HTERT RPE-1 (cell line): Measurements from ENCODE around the gene PDE4A.
"Not testable (repeated sequence)": the region's sequence is repeated elsewhere in the genome, so short reads cannot be mapped to it uniquely, and the experiment has no call there.

Experiments
- in situ Hi-C: fragments of 300-500 bp; cut with MboI; formaldehyde crosslinking; loops from 4 replicates; pipeline ENCODE4 v1.14.3; 2020; ENCODE audit warnings: low sequenced_read_pairs

PDE4A gene

GRCh38 chr19:10403137-10404021 is 17.0 kb upstream of the PDE4A start, which contains the start of gene CDC37:
TSS of gene CDC37 (minus strand) at chr19:10403542. CDS start at chr19:10403479, 63 bp downstream.
- in situ Hi-C loops = no loop called here

DNA sequence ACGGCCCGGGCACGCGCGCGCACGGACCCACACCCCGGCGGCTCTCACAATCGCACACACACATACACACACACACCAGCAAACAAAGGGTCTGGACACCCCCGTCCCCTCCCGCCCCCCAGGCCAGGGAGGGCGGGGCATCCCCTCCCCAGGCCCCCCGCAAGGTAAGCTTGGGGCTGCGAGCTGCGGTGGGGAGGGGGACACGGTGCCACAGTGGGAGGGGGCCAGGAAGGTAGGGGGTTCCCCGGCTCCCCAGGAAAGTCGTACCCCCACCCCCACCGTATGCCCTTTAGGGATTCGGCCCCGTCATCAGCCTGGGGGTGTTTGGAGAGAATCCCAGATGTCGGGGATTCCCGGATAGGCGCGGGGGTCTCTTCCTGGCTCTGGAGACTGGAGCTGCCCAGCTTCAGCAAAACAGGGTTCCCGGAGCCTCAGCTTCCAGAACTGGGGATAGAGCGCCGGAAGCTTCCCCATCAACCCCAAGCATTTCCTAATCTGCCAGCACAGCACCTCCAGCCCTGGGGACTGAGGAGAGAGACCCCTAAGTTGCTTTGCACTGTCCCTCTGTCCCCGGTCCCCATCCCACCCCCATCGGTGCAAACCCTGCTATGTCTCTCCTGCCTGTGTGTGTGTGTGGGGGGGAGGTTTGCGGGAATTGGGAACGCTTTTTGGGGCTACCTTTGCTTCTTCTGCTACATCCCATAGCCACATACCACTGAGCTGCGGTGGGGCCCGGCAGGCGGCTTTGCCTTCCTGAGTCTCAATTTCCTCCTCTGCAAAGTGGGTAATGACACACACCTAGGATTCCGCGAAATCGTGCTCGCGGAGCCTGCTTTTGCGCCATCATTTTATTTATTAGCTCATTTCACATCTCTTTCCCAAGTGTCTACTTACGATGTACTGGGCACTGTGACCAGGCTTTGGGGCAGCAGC is 15.2 kb upstream of the PDE4A start:
- in situ Hi-C loops = no loop called here

- in situ Hi-C loops = no loop called here
These were observed 14.1 kb upstream of the PDE4A start for GRCh38 chr19:10406191-10406590.

DNA sequence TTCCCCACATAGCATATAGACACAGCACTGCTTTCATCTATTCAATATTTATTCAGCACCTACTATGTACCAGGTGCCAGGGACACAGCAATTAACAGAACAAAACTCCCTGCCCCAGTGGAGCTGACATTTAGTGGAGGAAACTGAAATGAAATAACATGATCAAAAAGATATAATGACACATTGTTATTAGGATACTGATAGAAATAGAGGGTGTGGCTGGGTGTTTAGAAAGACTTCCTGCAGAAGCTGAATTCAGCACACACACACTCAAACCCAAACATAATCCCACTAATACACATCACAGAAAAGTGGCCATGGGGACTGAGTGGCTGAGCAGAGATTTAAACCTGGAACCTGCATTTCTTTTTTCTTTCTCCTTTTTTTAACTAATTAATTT is 13.2 kb upstream of the PDE4A start:
- in situ Hi-C loops = no loop called here

GRCh38 chr19:10408511-10409283 is 11.6 kb upstream of the PDE4A start:
- in situ Hi-C loops = no loop called here

- in situ Hi-C loops = not testable (repeated sequence)
These were observed 9.1 kb upstream of the PDE4A start for GRCh38 chr19:10411224-10411623.

GRCh38 chr19:10412257-10412977 is 7.9 kb upstream of the PDE4A start:
- in situ Hi-C loops = no loop called here

GRCh38 chr19:10416083-10416379 is 4.3 kb upstream of the PDE4A start:
- in situ Hi-C loops = no loop called here

DNA sequence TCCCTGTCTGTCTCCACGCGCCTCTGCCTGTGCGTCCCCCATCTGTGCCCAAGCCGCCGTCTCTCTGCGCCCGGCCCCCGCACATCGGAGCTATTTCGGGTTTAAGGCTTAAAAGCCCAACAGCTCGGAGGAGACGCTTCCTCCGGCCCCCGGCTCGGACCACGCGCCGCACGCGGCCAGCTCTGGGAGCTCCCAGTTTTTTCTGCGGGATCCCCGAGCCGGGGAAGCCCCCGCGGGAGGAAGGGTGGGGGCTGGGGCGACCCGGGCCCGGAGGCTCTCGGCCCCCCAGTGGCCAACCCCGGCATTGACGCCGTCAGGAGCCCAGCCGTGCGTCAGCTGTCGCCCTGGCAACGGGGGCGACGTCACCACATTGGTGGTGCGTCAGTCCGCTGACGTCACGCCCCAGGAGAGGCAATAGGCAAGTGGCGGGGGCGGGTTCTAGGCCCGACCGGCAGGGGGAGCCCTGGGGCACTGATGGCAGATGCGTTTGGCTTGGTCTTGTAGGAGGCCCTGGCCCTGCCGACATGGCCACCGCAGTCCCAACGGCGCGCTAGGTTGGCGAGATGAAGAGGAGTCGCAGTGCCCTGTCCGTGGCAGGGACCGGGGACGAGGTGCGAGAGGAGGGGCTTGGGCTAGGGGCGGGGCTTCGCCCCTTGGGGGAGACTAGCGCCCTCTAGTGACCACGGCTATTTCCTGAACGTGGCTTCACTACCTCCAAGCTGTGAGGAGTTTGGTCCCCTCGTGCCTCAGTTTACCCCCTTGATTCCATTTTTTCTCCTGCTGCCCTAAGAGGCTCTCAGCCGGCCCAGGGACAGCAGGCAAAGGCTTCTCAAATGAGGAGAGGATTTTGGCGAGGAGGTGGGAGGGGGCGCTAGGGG is 3.7 kb upstream of the PDE4A start:
- in situ Hi-C loops = no loop called here

GRCh38 chr19:10417541-10418234 is 2.6 kb upstream of the PDE4A start:
- in situ Hi-C loops = no loop called here

GRCh38 chr19:10418235-10418484 is 2.2 kb upstream of the PDE4A start:
- in situ Hi-C loops = no loop called here

GRCh38 chr19:10418485-10419199 is 1.7 kb upstream of the PDE4A start:
- in situ Hi-C loops = no loop called here

- in situ Hi-C loops = no loop called here
These were observed 1.1 kb upstream of the PDE4A start for GRCh38 chr19:10419200-10419645.

GRCh38 chr19:10419646-10420443 is 493 bp upstream of the PDE4A start:
- in situ Hi-C loops = no loop called here

- in situ Hi-C loops = no loop called here
These were observed 1.1 kb downstream of the PDE4A start for GRCh38 chr19:10421240-10422045.

DNA sequence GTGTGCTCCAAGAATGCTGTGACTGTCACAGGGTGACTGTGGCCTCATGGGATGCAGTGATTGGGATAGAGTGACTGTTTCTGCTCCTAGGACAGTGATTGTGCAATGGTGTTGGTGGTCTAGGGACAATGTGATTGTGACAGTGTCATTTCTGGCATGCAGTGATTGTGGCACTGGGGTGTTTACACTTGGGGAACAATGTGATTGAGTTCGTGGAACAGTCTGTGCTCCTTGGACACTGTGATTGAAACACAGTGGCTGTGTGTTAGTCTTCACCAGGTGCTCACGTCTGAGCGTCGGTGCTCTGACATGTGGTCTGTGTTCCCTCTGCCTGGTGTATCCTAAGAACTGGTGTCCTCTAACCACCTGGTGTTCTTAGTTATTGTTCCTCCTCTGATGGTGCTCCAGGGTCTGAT is 1.7 kb downstream of the PDE4A start:
- in situ Hi-C loops = no loop called here

DNA sequence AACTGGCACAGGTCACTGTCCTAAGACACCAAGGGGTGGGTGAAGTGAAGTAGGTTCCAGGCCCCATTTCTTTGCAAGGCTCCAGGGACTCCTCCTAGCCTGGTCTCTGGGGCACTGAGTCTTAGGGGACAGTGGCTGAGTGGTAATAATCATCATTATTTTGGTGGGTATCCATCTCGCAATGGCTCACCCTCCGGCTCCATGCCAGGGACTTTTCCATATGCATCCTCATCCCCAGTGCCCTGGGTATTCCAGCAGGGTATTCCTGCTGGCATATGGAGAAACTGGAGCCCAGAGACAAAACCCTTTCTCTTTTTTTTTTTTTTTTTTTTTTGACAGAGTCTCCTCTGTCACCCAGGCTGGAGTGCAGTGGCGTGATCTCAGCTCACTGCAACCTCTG is 2.5 kb downstream of the PDE4A start:
- in situ Hi-C loops = no loop called here
